ENCODE data around the gene PLEK. TPM values are rescaled to one million over a fixed set of nuclear protein-coding genes. Genes with fewer than 3 reads are reported as not detected.

Gene PLEK
- total and polyA plus RNA-seq, 9 of the 15 experiments (the other 6 are each of a cell fraction or from before 2014, with no cell fraction given) = 0.14 to 1.2 (median 0.36) TPM

DNA sequence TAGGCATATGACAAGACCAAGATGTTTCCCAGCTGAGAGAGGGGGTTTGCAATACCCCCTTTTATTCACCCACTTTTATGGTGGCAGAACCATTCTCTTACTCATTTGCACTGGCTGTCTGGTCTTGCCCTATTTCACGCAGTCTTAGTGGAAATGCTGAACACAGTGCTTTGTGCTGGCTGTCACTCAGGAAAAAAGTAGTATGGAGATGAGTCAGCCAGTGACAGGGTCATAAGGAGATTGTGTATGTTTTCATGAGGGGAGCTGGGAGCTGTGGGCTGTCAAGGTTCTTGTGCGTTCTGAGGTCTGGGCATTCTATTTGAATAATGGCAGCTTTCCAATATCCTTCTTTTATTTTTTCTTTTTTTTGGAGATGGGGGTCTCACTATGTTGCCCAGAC is 34.4 kb upstream of the PLEK start:
- peaks cover 0 to 4% of the 10 kb centered on the region in 2 experiments; a peak in 1 of 5 replicates for H3K4me1 ChIP-seq (replicated peaks in 1 of 2; ENCODE audit: control insufficient read depth in 2 of 2, insufficient read depth in 2 of 2, low read length in 2 of 2)
- H3K27me3 ChIP-seq (ENCODE audit: control insufficient read depth in 2 of 2, insufficient read depth in 2 of 2, low read length in 2 of 2) = no peaks in the 10 kb centered on the region
- in situ Hi-C loops (cut with MboI) = no loop called here
- no peak overlapping the region for H3K9ac ChIP-seq (ENCODE audit: insufficient read depth in 1 of 2, low read depth in 2 of 2, low read length in 2 of 2)
- no peaks in the 10 kb centered on the region for H3K79me2 ChIP-seq (ENCODE audit: control insufficient read depth, insufficient read depth, low read length)
- DNase-seq (ENCODE audit: extremely low read depth in 1 of 4, low spot score in 3 of 4) (peak in 3 of 4 experiments; percentile 20 to 56 (median 33)), FAIRE-seq (no peak), ATAC-seq (peak; percentile 74)
- no peak overlapping the region for H3K4me2 ChIP-seq (ENCODE audit: insufficient read depth, low read length)
- H4K20me1 ChIP-seq (replicated peaks; ENCODE audit: control insufficient read depth, insufficient read depth, low read length) = no peaks in the 10 kb centered on the region
- ChIA-PET POLR2A (interaction anchor here (0.6 to 2.9 kb wide), 4 partner anchors 11 to 1840 kb away, joined by 3 to 13 read pairs (median 3); partner anchors contain the start of gene CNRIP1), CTCF (ENCODE audit: low intra/inter-chr PET ratio) (interaction anchor here (0.6 kb wide), 1 partner anchor 1507 kb away, joined by 3 read pairs; no protein-coding TSS in a partner anchor)
- WGBS (ENCODE audit: insufficient coverage, low coverage, missing lambda C conversion rate) = 15% methylated on average over 2 of the region's 2 CpGs
- no peaks in the 10 kb centered on the region for H3K9me3 ChIP-seq (replicated peaks; ENCODE audit: control insufficient read depth, insufficient read depth, low read depth, low read length)
- H3K4me3 ChIP-seq = no peak overlapping the region
- H3K36me3 ChIP-seq (ENCODE audit: control insufficient read depth, insufficient read depth, low read length) = no peaks in the 10 kb centered on the region
- no peaks in the 10 kb centered on the region for H3K9me1 ChIP-seq (ENCODE audit: control insufficient read depth, insufficient read depth, low read length)
- no TSS peak for BruUV-seq (replicated peaks)
- intact Hi-C loops (cut with micrococcal nuclease) = no loop called here
- peak overlapping the region; percentile 69 for H2AFZ ChIP-seq (ENCODE audit: low read depth, low read length)
- no peak overlapping the region for H3K27ac ChIP-seq (ENCODE audit: extremely low read depth, low read depth, low read length)
- TF ChIP-seq, protein P1, sequence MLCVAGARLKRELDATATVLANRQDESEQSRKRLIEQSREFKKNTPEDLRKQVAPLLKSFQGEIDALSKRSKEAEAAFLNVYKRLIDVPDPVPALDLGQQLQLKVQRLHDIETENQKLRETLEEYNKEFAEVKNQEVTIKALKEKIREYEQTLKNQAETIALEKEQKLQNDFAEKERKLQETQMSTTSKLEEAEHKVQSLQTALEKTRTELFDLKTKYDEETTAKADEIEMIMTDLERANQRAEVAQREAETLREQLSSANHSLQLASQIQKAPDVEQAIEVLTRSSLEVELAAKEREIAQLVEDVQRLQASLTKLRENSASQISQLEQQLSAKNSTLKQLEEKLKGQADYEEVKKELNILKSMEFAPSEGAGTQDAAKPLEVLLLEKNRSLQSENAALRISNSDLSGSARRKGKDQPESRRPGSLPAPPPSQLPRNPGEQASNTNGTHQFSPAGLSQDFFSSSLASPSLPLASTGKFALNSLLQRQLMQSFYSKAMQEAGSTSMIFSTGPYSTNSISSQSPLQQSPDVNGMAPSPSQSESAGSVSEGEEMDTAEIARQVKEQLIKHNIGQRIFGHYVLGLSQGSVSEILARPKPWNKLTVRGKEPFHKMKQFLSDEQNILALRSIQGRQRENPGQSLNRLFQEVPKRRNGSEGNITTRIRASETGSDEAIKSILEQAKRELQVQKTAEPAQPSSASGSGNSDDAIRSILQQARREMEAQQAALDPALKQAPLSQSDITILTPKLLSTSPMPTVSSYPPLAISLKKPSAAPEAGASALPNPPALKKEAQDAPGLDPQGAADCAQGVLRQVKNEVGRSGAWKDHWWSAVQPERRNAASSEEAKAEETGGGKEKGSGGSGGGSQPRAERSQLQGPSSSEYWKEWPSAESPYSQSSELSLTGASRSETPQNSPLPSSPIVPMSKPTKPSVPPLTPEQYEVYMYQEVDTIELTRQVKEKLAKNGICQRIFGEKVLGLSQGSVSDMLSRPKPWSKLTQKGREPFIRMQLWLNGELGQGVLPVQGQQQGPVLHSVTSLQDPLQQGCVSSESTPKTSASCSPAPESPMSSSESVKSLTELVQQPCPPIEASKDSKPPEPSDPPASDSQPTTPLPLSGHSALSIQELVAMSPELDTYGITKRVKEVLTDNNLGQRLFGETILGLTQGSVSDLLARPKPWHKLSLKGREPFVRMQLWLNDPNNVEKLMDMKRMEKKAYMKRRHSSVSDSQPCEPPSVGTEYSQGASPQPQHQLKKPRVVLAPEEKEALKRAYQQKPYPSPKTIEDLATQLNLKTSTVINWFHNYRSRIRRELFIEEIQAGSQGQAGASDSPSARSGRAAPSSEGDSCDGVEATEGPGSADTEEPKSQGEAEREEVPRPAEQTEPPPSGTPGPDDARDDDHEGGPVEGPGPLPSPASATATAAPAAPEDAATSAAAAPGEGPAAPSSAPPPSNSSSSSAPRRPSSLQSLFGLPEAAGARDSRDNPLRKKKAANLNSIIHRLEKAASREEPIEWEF (CRISPR knock-in tag; IDR thresholded peaks at IDR 0.05) = no peak
- TF ChIP-seq FOXM1 (IDR thresholded peaks at IDR 0.05; ENCODE audit: low read depth) (no peak), FOXM1 (CRISPR knock-in tag; IDR thresholded peaks at IDR 0.05; ENCODE audit: low read depth) (no peak), RNF2 (IDR thresholded peaks at IDR 0.05) (no peak), ZNF12 (CRISPR knock-in tag; IDR thresholded peaks at IDR 0.05) (no peak), MAFG (tag; conservative IDR thresholded peaks at IDR 0.05) (0 out of 2 replicates have a peak, but pooled peaks have one; percentile 33), GATA2 (CRISPR knock-in tag; IDR thresholded peaks at IDR 0.05) (no peak), POLR2AphosphoS2 (IDR thresholded peaks at IDR 0.05; ENCODE audit: low read length) (no peak), FOSL1 (tag; conservative IDR thresholded peaks at IDR 0.05) (peak; percentile 82), ZNF263 (CRISPR knock-in tag; IDR thresholded peaks at IDR 0.05; ENCODE audit: borderline replicate concordance) (no peak), ZNF717 (CRISPR knock-in tag; IDR thresholded peaks at IDR 0.05) (no peak), PTRF (tag; IDR thresholded peaks at IDR 0.05) (no peak), U2AF2 (optimal IDR thresholded peaks at IDR 0.05; ENCODE audit: low read depth, low read length) (no peak), ZNF316 (IDR thresholded peaks at IDR 0.05) (0 out of 2 replicates have a peak, but pooled peaks have one; percentile 12), ZNF76 (CRISPR knock-in tag; IDR thresholded peaks at IDR 0.05; ENCODE audit: borderline replicate concordance) (no peak), ZNF77 (CRISPR knock-in tag; IDR thresholded peaks at IDR 0.05) (no peak), MCM3 (IDR thresholded peaks at IDR 0.05) (no peak), PRPF4 (IDR thresholded peaks at IDR 0.05; ENCODE audit: insufficient read depth, low read depth, low read length, poor library complexity, severe bottlenecking) (no peak)
- TF ChIP-seq, protein P2, sequence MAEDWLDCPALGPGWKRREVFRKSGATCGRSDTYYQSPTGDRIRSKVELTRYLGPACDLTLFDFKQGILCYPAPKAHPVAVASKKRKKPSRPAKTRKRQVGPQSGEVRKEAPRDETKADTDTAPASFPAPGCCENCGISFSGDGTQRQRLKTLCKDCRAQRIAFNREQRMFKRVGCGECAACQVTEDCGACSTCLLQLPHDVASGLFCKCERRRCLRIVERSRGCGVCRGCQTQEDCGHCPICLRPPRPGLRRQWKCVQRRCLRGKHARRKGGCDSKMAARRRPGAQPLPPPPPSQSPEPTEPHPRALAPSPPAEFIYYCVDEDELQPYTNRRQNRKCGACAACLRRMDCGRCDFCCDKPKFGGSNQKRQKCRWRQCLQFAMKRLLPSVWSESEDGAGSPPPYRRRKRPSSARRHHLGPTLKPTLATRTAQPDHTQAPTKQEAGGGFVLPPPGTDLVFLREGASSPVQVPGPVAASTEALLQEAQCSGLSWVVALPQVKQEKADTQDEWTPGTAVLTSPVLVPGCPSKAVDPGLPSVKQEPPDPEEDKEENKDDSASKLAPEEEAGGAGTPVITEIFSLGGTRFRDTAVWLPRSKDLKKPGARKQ (CRISPR knock-in tag; IDR thresholded peaks at IDR 0.05) = no peak
